Prostate gland (tissue), 2 donors: ENCODE data around the gene RIOX2.
"Not testable (repeated sequence)": the region's sequence is repeated elsewhere in the genome, so short reads cannot be mapped to it uniquely, and the experiment has no call there.

ENCODE experiments used
- POLR2A ChIP-seq: fragments of 450-650 bp; IDR thresholded peaks from one replicate; pipeline ENCODE4 v1.6.1; 2016; ENCODE audit warnings: antibody characterized with exemption, mild to moderate bottlenecking
- POLR2AphosphoS5 ChIP-seq: sonication (generic); formaldehyde crosslinking; IDR thresholded peaks from one replicate; pipeline ENCODE4 v1.6.1; 2017; ENCODE audit warnings: antibody characterized with exemption
- TF ChIP-seq, protein P1 (sequence below), 4 experiments: fragments of 200-600 bp in 2 of 4; fragments of 450-650 bp in 2 of 4; sonication (generic) in 2 of 4; IDR thresholded peaks; 1 replicate in 3 of 4; 2 replicates in 1 of 4; pipeline ENCODE4 v1.5.1; 2016 to 2019; ENCODE audit warnings: antibody characterized with exemption in 4 of 4, mild to moderate bottlenecking in 2 of 4, moderate library complexity in 2 of 4

DNA sequence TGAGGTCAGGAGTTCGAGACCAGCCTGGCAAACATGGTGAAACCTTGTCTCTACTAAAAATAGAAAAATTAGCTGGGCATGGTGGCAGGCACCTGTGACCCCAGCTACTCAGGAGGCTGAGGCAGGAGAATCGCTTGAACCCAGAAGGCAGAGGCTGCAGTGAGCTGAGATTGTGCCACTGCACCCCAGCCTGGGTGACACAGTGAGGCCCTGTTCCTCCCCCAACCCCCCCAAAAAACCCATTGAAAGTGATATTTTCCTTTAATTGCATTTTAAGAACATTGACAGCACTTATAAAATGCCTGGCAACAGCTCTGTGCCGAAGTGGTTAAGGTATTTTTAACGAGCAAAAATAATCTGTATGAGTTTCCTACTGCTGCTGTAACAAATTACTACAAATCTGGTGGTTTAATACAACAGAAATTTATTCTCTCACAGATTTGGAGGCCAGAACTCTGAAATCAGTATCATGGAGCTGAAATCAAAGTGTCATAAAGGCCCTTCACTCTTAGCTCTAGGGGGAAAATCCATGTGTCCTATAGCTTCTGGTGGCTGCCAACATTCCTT is 38.7 kb upstream of the RIOX2 start:
- TF ChIP-seq, protein P1, sequence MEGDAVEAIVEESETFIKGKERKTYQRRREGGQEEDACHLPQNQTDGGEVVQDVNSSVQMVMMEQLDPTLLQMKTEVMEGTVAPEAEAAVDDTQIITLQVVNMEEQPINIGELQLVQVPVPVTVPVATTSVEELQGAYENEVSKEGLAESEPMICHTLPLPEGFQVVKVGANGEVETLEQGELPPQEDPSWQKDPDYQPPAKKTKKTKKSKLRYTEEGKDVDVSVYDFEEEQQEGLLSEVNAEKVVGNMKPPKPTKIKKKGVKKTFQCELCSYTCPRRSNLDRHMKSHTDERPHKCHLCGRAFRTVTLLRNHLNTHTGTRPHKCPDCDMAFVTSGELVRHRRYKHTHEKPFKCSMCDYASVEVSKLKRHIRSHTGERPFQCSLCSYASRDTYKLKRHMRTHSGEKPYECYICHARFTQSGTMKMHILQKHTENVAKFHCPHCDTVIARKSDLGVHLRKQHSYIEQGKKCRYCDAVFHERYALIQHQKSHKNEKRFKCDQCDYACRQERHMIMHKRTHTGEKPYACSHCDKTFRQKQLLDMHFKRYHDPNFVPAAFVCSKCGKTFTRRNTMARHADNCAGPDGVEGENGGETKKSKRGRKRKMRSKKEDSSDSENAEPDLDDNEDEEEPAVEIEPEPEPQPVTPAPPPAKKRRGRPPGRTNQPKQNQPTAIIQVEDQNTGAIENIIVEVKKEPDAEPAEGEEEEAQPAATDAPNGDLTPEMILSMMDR (IDR thresholded peaks at IDR 0.05): not testable (repeated sequence)
- TF ChIP-seq POLR2A, POLR2AphosphoS5: not testable (repeated sequence)
